Left lung (tissue), 10 donors: ENCODE measurements around the gene NDUFAF3. TPM values are rescaled to one million over a fixed set of nuclear protein-coding genes. Genes with fewer than 3 reads are reported as not detected.

Experiments
- ATAC-seq: fragments of 200-7000 bp; cut with Tn5 transposase; one replicate; pipeline ENCODE4 v1.9.1; 2020; ENCODE audit warnings: moderate library complexity
- DNase-seq, 4 donors: peaks; one replicate each; pipeline ENCODE4 v3.0.0-alpha.2; 2013 to 2020
- H3K27ac ChIP-seq, 2 donors: fragments of 200-600 bp; sonication (generic) in 1 of 2; one replicate each; pipeline versions ENCODE4 v1.5.0 to v1.8.0; 2020 to 2021
- H3K27me3 ChIP-seq, 2 donors: fragments of 200-600 bp; sonication (generic) in 1 of 2; one replicate each; pipeline versions ENCODE4 v1.5.0 to v1.8.0; 2020 to 2021
- H3K36me3 ChIP-seq, 2 donors: fragments of 200-600 bp; sonication (generic) in 1 of 2; one replicate each; pipeline versions ENCODE4 v1.5.0 to v1.8.0; 2020 to 2021
- H3K4me1 ChIP-seq, 2 donors: fragments of 200-600 bp; one replicate each; pipeline ENCODE4 v1.8.0; 2021
- H3K4me3 ChIP-seq, 2 donors: fragments of 200-600 bp; sonication (generic) in 1 of 2; one replicate each; pipeline versions ENCODE4 v1.5.0 to v1.8.0; 2020 to 2021; ENCODE audit warnings: mild to moderate bottlenecking in 1 of 2
- H3K9me3 ChIP-seq, 2 donors: fragments of 200-600 bp; sonication (generic) in 1 of 2; one replicate each; pipeline versions ENCODE4 v1.5.0 to v1.8.0; 2020 to 2021
- intact Hi-C, 2 donors: fragments of 100-400 bp; cut with DNase I; formaldehyde crosslinking; loops; one replicate each; pipeline versions ENCODE4 v1.11.2 to v1.14.2; 2022
- polyA plus RNA-seq, 6 donors: library from polyadenylated mRNA; unstranded; fragments of 120-200 nt; gene quantifications; one replicate each; pipeline ENCODE4 v1.2.1, GENCODE V29; 2013; ENCODE audit not compliant: insufficient read length in 6 of 6
- total RNA-seq, 2 donors: library from RNA; stranded (reverse); fragmentation: NEBNext Ultra II Directional; extraction: Animal tissue kit (Norgen Biotek cat#: 25700); gene quantifications; one replicate each; pipeline ENCODE4 v1.2.1, GENCODE V29; 2021
- TF ChIP-seq, protein P1 (sequence below), 2 donors: fragments of 200-600 bp; sonication (generic) in 1 of 2; IDR thresholded peaks; one replicate each; pipeline versions ENCODE4 v1.5.0 to v1.8.0; 2021; ENCODE audit warnings: antibody characterized with exemption in 2 of 2
- donor health status: DM: no; HTN: yes; CAD: no.
- donor health status: DM: no; HTN: no; CAD: no.

NDUFAF3 gene
- total and polyA plus RNA-seq, 8 donors = 50.0 to 92.2 (median 60.8) TPM

DNA sequence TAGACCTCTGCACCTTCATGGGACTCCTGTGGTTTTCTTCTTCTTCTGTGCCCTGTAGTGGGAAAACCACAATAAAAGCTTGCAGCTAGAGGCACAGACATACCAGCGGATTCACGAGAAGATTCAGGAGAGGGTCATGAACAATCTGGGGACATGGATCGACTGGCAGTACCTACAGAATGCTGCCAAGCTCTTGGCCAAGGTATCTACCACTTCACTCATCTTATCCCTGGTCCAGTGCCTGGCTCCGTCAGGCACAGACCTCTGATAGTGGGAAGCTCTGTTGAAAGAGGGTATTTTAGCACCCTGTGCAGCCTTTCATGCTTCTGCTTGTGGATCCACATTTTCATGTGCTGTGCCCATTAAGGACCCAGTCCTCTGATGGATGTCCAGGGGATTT is 41.6 kb upstream of the NDUFAF3 start:
- ATAC-seq = no peak
- Histone ChIP-seq H3K9me3 (no peaks in the 10 kb centered on the region), H3K4me3 (no peak overlapping the region), H3K4me1 (no peaks in the 10 kb centered on the region), H3K27me3 (no peaks in the 10 kb centered on the region), H3K36me3 (peaks cover 0 to 98% of the 10 kb centered on the region in 2 donors), H3K27ac (no peak overlapping the region)
- DNase-seq = no peak
- TF ChIP-seq, protein P1, sequence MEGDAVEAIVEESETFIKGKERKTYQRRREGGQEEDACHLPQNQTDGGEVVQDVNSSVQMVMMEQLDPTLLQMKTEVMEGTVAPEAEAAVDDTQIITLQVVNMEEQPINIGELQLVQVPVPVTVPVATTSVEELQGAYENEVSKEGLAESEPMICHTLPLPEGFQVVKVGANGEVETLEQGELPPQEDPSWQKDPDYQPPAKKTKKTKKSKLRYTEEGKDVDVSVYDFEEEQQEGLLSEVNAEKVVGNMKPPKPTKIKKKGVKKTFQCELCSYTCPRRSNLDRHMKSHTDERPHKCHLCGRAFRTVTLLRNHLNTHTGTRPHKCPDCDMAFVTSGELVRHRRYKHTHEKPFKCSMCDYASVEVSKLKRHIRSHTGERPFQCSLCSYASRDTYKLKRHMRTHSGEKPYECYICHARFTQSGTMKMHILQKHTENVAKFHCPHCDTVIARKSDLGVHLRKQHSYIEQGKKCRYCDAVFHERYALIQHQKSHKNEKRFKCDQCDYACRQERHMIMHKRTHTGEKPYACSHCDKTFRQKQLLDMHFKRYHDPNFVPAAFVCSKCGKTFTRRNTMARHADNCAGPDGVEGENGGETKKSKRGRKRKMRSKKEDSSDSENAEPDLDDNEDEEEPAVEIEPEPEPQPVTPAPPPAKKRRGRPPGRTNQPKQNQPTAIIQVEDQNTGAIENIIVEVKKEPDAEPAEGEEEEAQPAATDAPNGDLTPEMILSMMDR (IDR thresholded peaks at IDR 0.05) = no peak
- intact Hi-C loops = no loop called here

DNA sequence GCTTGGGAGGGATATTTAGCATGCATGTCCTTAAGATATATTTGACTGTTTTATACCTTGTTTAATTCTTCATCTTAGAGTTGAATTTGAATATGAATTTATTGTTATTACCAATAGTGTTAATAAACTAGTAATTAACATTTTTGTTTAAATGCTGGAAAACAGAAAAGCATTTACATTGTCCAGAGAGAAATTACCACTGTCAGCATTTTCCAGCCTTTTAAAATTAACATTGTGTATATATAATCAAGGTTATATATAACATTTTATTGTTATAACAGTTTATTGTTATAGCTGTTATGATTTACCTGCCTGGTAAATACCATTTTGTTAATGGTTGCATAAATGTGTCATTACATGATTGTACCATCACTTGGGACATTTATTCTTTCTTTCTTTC is 39.9 kb upstream of the NDUFAF3 start:
- H3K4me3 ChIP-seq = no peak overlapping the region
- TF ChIP-seq, protein P1 (IDR thresholded peaks at IDR 0.05) = no peak
- H3K27me3 ChIP-seq = no peaks in the 10 kb centered on the region
- ATAC-seq (no peak), DNase-seq (no peak)
- H3K4me1 ChIP-seq = no peaks in the 10 kb centered on the region
- no peaks in the 10 kb centered on the region for H3K9me3 ChIP-seq
- peaks cover 0 to 92% of the 10 kb centered on the region in 2 donors for H3K36me3 ChIP-seq
- H3K27ac ChIP-seq = no peak overlapping the region
- intact Hi-C loops = no loop called here

DNA sequence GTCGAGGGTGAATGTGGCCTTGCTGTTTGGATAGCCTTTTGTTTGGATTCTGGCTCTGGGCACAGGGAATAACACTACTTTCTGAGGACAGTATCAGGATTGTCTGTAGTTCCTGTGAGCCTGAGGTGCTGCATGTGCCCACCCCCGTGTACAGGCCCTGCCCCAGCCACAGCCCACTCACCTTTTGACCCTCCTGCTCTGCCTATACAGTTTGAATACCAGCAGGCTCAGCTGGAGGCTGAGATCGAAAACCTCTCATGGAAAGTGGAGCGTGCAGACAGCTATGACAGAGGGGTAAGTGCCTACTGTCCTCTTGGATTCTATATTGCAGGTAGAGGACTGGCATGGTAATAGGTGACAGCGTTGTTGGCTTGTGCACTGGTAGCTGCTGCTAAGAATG is 39.2 kb upstream of the NDUFAF3 start:
- ATAC-seq = no peak
- Histone ChIP-seq H3K36me3 (peaks cover 0 to 85% of the 10 kb centered on the region in 2 donors), H3K27me3 (no peaks in the 10 kb centered on the region), H3K4me1 (peaks cover 0 to 2% of the 10 kb centered on the region in 2 donors), H3K9me3 (no peaks in the 10 kb centered on the region), H3K27ac (no peak overlapping the region), H3K4me3 (no peak overlapping the region)
- TF ChIP-seq, protein P1 (IDR thresholded peaks at IDR 0.05) = no peak
- intact Hi-C loops = no loop called here
- DNase-seq = no peak

DNA sequence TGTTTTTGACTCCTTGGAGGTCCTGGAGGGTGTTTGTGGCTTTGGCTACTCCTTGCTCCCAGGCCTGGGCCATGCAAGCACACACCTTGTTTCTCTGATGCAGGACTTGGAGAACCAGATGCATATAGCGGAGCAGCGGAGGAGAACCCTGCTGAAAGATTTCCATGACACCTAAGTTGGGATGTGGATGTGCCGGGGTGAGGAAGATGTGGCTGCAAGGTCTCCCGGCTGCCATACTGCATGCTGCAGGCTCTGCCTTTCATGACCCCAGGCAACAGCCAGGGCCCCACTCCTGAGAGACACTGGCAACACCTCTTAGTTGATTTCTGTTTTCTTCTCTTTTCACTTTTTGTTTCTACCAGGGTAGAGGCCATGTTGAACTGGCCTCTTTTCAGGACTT is 38.8 kb upstream of the NDUFAF3 start:
- Histone ChIP-seq H3K27me3 (no peaks in the 10 kb centered on the region), H3K27ac (no peak overlapping the region), H3K9me3 (no peaks in the 10 kb centered on the region), H3K4me1 (peaks cover 0 to 5% of the 10 kb centered on the region in 2 donors), H3K36me3 (peaks cover 0 to 81% of the 10 kb centered on the region in 2 donors), H3K4me3 (no peak overlapping the region)
- DNase-seq (no peak), ATAC-seq (no peak)
- intact Hi-C loops = no loop called here
- TF ChIP-seq, protein P1 (IDR thresholded peaks at IDR 0.05) = no peak

DNA sequence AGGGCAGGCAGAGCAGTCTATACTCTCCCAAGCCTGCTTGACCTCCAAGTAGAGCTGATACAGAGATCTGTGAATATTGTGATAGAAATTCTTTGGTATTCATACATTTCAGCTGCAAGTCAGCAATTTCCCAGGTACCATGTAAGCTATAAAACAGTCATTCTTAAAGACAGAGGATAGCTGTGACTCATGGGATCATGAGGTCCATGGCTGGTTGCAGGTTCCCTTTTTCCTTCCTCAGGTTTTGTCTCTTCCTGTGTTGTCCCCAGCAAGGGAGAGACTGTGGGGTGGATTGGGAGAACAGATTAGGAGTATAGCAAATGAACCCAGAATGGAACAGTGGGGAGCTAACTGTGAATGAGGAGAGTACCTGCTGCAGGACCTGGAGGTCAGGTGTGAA is 37.3 kb upstream of the NDUFAF3 start:
- Histone ChIP-seq H3K4me1 (peaks cover 5 to 15% of the 10 kb centered on the region in 2 donors), H3K27ac (no peak overlapping the region), H3K36me3 (peaks cover 0 to 67% of the 10 kb centered on the region in 2 donors), H3K9me3 (no peaks in the 10 kb centered on the region), H3K27me3 (no peaks in the 10 kb centered on the region), H3K4me3 (no peak overlapping the region)
- no peak for ATAC-seq
- intact Hi-C loops = no loop called here
- DNase-seq = no peak
- TF ChIP-seq, protein P1 (IDR thresholded peaks at IDR 0.05) = no peak
